HG02588 (cell line): ENCODE measurements around the gene ERMP1.
"Not testable (repeated sequence)": the region's sequence is repeated elsewhere in the genome, so short reads cannot be mapped to it uniquely, and the experiment has no call there.

Experiments used
- ATAC-seq: cut with Tn5 transposase; IDR thresholded peaks from one replicate; pipeline ENCODE4 v1.9.1; 2021; ENCODE audit warnings: mild to moderate bottlenecking, moderate library complexity; ENCODE audit not compliant: unreplicated experiment

Gene ERMP1

GRCh38 chr9:5786370-5787127, 46.4 kb downstream of the ERMP1 start:
- no peak for ATAC-seq

GRCh38 chr9:5784526-5785315, 48.2 kb downstream of the ERMP1 start:
- no peak for ATAC-seq

GRCh38 chr9:5783982-5784381, 48.9 kb downstream of the ERMP1 start:
- ATAC-seq: no peak

- ATAC-seq: not testable (repeated sequence)
Observed at GRCh38 chr9:5783420-5783819, 49.5 kb downstream of the ERMP1 start.

- not testable (repeated sequence) for ATAC-seq
Observed at GRCh38 chr9:5779705-5780218, 53.2 kb downstream of the ERMP1 start.

- ATAC-seq: no peak
Observed at GRCh38 chr9:5778805-5779204, 54.1 kb downstream of the ERMP1 start.

GRCh38 chr9:5773324-5773999, 59.5 kb downstream of the ERMP1 start:
- ATAC-seq: no peak

- ATAC-seq: no peak
Observed at GRCh38 chr9:5767968-5768932, 64.7 kb downstream of the ERMP1 start.

GRCh38 chr9:5764130-5764868, 68.6 kb downstream of the ERMP1 start:
- ATAC-seq: peak; percentile 89

GRCh38 chr9:5762421-5762820, 70.5 kb downstream of the ERMP1 start:
- no peak for ATAC-seq

GRCh38 chr9:5760338-5760737, 72.6 kb downstream of the ERMP1 start:
- ATAC-seq: no peak

- ATAC-seq: no peak
Observed at GRCh38 chr9:5756633-5757032, 76.3 kb downstream of the ERMP1 start.

GRCh38 chr9:5750569-5750968, 82.3 kb downstream of the ERMP1 start:
- no peak for ATAC-seq

GRCh38 chr9:5749306-5749705, 83.6 kb downstream of the ERMP1 start:
- ATAC-seq: no peak

- ATAC-seq: no peak
Observed at GRCh38 chr9:5748438-5748837, 84.5 kb downstream of the ERMP1 start.

GRCh38 chr9:5743109-5743508, 89.8 kb downstream of the ERMP1 start:
- ATAC-seq: no peak

GRCh38 chr9:5736563-5737346, 96.2 kb downstream of the ERMP1 start:
- ATAC-seq: no peak

- ATAC-seq: no peak
Observed at GRCh38 chr9:5735072-5735471, 97.8 kb downstream of the ERMP1 start.
